Measurements from ENCODE around the gene YARS1. TPM values are rescaled to one million over a fixed set of nuclear protein-coding genes. Genes with fewer than 3 reads are reported as not detected.

The YARS1 gene
- total RNA-seq, 1 experiment from 2014 or later = 244 TPM

GRCh38 chr1:32743380-32744070 lies 73.6 kb downstream of the YARS1 start:
- Histone ChIP-seq H3K4me3 (replicated peaks in 1 of 2; ENCODE audit: low read depth in 1 of 2, low read length in 2 of 2) (peak overlapping the region; percentile 81 to 89), H3K4me2 (ENCODE audit: low read length) (peak overlapping the region; percentile 99), H3K79me2 (ENCODE audit: insufficient read depth, low read length) (peaks cover 48% of the 10 kb centered on the region), H3K9me2 (ENCODE audit: insufficient read depth) (no peaks in the 10 kb centered on the region), H3K27me3 (ENCODE audit: insufficient read depth, low read length) (no peaks in the 10 kb centered on the region), H3K27ac (ENCODE audit: low read depth, low read length) (peak overlapping the region; percentile 90), H3K4me1 (ENCODE audit: control insufficient read depth in 1 of 2, insufficient read depth in 2 of 2, low read length in 2 of 2) (peaks cover 48 to 58% of the 10 kb centered on the region in 2 experiments), H3K9ac (ENCODE audit: low read length) (peak overlapping the region; percentile 93), H3K36me3 (ENCODE audit: control insufficient read depth in 1 of 2, insufficient read depth in 2 of 2, low read length in 2 of 2) (peaks cover 0 to 6% of the 10 kb centered on the region in 2 experiments; a peak in 1 of 4 replicates), H2AFZ (ENCODE audit: low read depth, low read length, poor library complexity, severe bottlenecking) (no peak overlapping the region), H4K20me1 (ENCODE audit: insufficient read depth) (no peaks in the 10 kb centered on the region), H3K9me3 (ENCODE audit: control insufficient read depth in 1 of 2, insufficient read depth in 1 of 2, low read depth in 1 of 2, low read length in 2 of 2) (no peaks in the 10 kb centered on the region)
- no TSS peak for BruUV-seq (replicated peaks)
- CTCF ChIA-PET = no interaction called here
- POLR2A ChIA-PET = no interaction called here
- intact Hi-C loops (cut with micrococcal nuclease) = no loop called here
- TF ChIP-seq ZFX (IDR thresholded peaks at IDR 0.05) = no peak
- no peak for TF ChIP-seq CTCF (IDR thresholded peaks at IDR 0.05 in 2 of 3, conservative IDR thresholded peaks at IDR 0.05 in 1 of 3; ENCODE audit: borderline replicate concordance in 1 of 3, insufficient read depth in 1 of 3, low read depth in 2 of 3, low read length in 2 of 3)
- TF ChIP-seq POLR2AphosphoS5 (IDR thresholded peaks at IDR 0.05; ENCODE audit: low read depth, low read length) = no peak
- TF ChIP-seq EGR1 (IDR thresholded peaks at IDR 0.05; ENCODE audit: low read depth) = no peak
- no peak for TF ChIP-seq CEBPB (IDR thresholded peaks at IDR 0.05; ENCODE audit: low read depth)
- no peak for TF ChIP-seq ELF1 (IDR thresholded peaks at IDR 0.05; ENCODE audit: borderline replicate concordance, low read depth)
- no peak for TF ChIP-seq ZNF274 (IDR thresholded peaks at IDR 0.05; ENCODE audit: low read depth, low read length)
- no peak for TF ChIP-seq MAX (IDR thresholded peaks at IDR 0.05)
- no peak for TF ChIP-seq TCF7L2 (IDR thresholded peaks at IDR 0.05; ENCODE audit: borderline replicate concordance, extremely low read depth, insufficient read depth, insufficient read length)
- no peak for TF ChIP-seq CBX3 (IDR thresholded peaks at IDR 0.05; ENCODE audit: low read depth)
- no peak for TF ChIP-seq SIN3A (IDR thresholded peaks at IDR 0.05; ENCODE audit: low read depth)
- no peak for TF ChIP-seq EZH2phosphoT487 (IDR thresholded peaks at IDR 0.05; ENCODE audit: borderline replicate concordance)
- TF ChIP-seq ATF3 (IDR thresholded peaks at IDR 0.05) = no peak
- TF ChIP-seq ZBTB33 (IDR thresholded peaks at IDR 0.05; ENCODE audit: extremely low read depth, insufficient replicate concordance, low read length) = no peak
- no peak for TF ChIP-seq RAD21 (IDR thresholded peaks at IDR 0.05; ENCODE audit: low read depth)
- TF ChIP-seq JUND (IDR thresholded peaks at IDR 0.05) = no peak
- TF ChIP-seq POLR2A (IDR thresholded peaks at IDR 0.05; ENCODE audit: borderline replicate concordance, extremely low read depth, insufficient read depth, insufficient read length) = no peak
- no peak for TF ChIP-seq SP1 (IDR thresholded peaks at IDR 0.05; ENCODE audit: low read depth)
- TF ChIP-seq YY1 (IDR thresholded peaks at IDR 0.05; ENCODE audit: extremely low read depth, insufficient replicate concordance, low read depth, low read length) = no peak
- ATAC-seq = no peak
- RAD21 ChIA-PET (ENCODE audit: low non-redundant PET in 1 of 2, low total read pairs in 2 of 2, uncharacterized antibody in 2 of 2, unreplicated experiment in 2 of 2) = interaction anchor here in 1 of 2 experiments (1.2 kb wide), 1 partner anchor 18 kb away, joined by 5 read pairs; no protein-coding TSS in a partner anchor
- DNase-seq (ENCODE audit: low read depth, low spot score) = no peak
